Prostate gland (tissue), 2 donors: ENCODE results near the gene PRR23A.

Source experiments
- CTCF ChIP-seq, 4 experiments: fragments of 200-600 bp in 2 of 4; fragments of 450-650 bp in 2 of 4; sonication (generic) in 2 of 4; IDR thresholded peaks; 1 replicate in 3 of 4; 2 replicates in 1 of 4; pipeline ENCODE4 v1.5.1; 2016 to 2019; ENCODE audit warnings: antibody characterized with exemption in 4 of 4, mild to moderate bottlenecking in 2 of 4, moderate library complexity in 2 of 4
- POLR2A ChIP-seq: fragments of 450-650 bp; IDR thresholded peaks from one replicate; pipeline ENCODE4 v1.6.1; 2016; ENCODE audit warnings: antibody characterized with exemption, mild to moderate bottlenecking

GRCh38 chr3:139020868-139021234 lies 14.8 kb upstream of the PRR23A start, which contains the start of gene PRR23B:
- TF ChIP-seq CTCF (IDR thresholded peaks at IDR 0.05) (no peak), POLR2A (no peak)
